ENCODE results near the gene SPAG16.

SPAG16 gene

DNA sequence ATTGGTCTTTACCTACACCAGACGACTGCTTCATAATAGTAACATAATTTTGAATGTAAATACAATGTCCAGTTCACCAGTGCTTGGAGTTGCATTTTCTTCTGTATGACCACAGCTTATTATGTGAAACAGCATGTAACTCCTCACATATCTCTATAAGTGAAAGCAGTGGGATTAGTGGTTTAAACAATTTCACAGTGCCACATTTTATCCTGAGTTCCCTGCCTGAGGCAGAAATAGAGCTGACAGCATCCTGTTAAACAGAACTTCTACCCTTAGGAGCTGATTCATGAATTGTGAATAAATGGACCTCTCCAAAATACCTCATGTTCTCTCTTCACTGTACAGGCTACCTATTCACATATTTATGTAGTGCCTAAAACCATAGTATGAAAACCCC lies 584.3 kb downstream of the SPAG16 start:
- H3K27ac ChIP-seq (ENCODE audit: low read depth, low read length), result no peak overlapping the region

DNA sequence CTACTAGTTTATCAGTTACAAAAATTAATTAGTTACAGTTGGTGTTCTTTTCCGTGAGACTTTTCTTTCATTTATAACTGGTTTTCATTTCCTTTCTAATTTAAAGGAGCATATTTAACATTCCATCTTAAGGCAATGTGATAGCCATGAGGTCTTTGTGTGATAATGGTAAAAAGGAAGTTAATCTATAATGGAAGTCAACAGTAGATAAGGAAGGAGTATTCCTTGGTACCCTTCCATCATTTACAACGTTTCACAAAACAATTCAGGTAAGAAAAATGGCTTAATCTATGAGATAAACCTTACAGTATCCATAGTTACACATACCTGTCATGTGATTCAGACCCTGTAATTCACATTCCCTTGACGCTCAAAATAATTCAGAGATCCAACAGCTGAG lies 601.2 kb downstream of the SPAG16 start:
- Histone ChIP-seq H3K9me3 (ENCODE audit: control insufficient read depth, insufficient read depth, low read length) (no peaks in the 10 kb centered on the region), H3K36me3 (ENCODE audit: control insufficient read depth, insufficient read depth, low read length) (no peaks in the 10 kb centered on the region), H3K4me1 (ENCODE audit: control insufficient read depth, insufficient read depth, low read length) (no peaks in the 10 kb centered on the region), H3K9ac (ENCODE audit: low read depth, low read length) (no peak overlapping the region), H3K27ac (ENCODE audit: low read depth, low read length) (no peak overlapping the region), H3K4me3 (ENCODE audit: low read depth, low read length) (no peak overlapping the region), H3K27me3 (ENCODE audit: control insufficient read depth, insufficient read depth, low read length) (no peaks in the 10 kb centered on the region)

More for the DNA sequence above, 584.3 kb downstream of the SPAG16 start:
- Histone ChIP-seq H3K27me3 (ENCODE audit: control insufficient read depth, insufficient read depth, low read length) (no peaks in the 10 kb centered on the region), H3K4me3 (ENCODE audit: low read depth, low read length) (no peak overlapping the region), H3K9ac (ENCODE audit: low read depth, low read length) (no peak overlapping the region), H3K4me1 (ENCODE audit: control insufficient read depth, insufficient read depth, low read length) (no peaks in the 10 kb centered on the region), H3K9me3 (ENCODE audit: control insufficient read depth, insufficient read depth, low read length) (no peaks in the 10 kb centered on the region), H3K36me3 (ENCODE audit: control insufficient read depth, insufficient read depth, low read length) (no peaks in the 10 kb centered on the region)

- peaks cover under 1% of the 10 kb centered on the region; the same call in 1 of the 2 replicates for H3K9me3 ChIP-seq (ENCODE audit: control insufficient read depth, insufficient read depth, low read length)
- H3K4me3 ChIP-seq (ENCODE audit: low read depth, low read length), result no peak overlapping the region
- no peaks in the 10 kb centered on the region for H3K27me3 ChIP-seq (ENCODE audit: control insufficient read depth, insufficient read depth, low read length)
- no peak overlapping the region for H3K27ac ChIP-seq (ENCODE audit: low read depth, low read length)
- H3K4me1 ChIP-seq (ENCODE audit: control insufficient read depth, insufficient read depth, low read length), result no peaks in the 10 kb centered on the region
- H3K36me3 ChIP-seq (ENCODE audit: control insufficient read depth, insufficient read depth, low read length), result no peaks in the 10 kb centered on the region
- H3K9ac ChIP-seq (ENCODE audit: low read depth, low read length), result no peak overlapping the region
Observed at GRCh38 chr2:213914510-213914909, 630.2 kb downstream of the SPAG16 start.

DNA sequence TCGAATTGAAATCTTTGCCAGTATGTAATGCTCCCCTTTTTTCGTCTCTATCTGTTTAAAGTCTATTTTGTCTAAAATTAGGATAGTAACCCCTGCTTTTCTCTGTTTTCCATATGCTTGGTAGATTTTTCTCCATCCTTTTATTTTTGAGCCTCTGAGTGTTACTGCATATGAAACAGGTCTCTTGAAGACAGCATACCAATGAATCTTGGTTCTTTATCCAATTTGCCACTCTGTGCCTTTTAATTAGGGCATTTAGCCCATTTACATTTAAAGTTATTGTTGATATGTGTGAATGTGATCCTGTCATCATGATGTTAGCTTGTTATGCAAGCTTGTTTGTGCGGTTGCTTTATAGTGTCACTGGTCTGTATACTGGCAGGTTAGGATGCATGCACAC lies 635.8 kb downstream of the SPAG16 start:
- Histone ChIP-seq H3K27me3 (ENCODE audit: control insufficient read depth, insufficient read depth, low read length) (no peaks in the 10 kb centered on the region), H3K9me3 (ENCODE audit: control insufficient read depth, insufficient read depth, low read length) (peaks cover 18% of the 10 kb centered on the region), H3K27ac (ENCODE audit: low read depth, low read length) (no peak overlapping the region), H3K36me3 (ENCODE audit: control insufficient read depth, insufficient read depth, low read length) (no peaks in the 10 kb centered on the region), H3K9ac (ENCODE audit: low read depth, low read length) (no peak overlapping the region), H3K4me3 (ENCODE audit: low read depth, low read length) (no peak overlapping the region), H3K4me1 (ENCODE audit: control insufficient read depth, insufficient read depth, low read length) (no peaks in the 10 kb centered on the region)

DNA sequence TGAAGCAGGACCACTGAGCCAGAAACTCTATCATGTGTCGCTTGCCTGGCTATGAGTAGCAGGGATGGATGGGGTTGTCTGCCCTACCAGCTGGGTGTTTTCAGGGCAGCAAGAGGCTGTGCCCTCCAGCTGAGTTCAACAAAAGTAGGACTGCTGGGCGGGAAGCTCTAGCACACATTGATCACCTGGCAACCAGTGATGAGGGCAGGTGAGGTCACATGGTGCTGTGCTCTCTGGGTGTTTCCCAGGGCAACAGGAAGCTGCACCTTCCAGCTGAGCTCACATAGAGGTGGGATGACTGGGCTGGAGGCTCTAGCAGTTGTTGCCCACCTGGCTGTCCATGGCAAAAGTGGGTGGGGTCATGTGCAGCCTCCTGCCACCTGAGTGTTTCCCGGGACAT lies 639.3 kb downstream of the SPAG16 start:
- Histone ChIP-seq H3K4me1 (ENCODE audit: control insufficient read depth, insufficient read depth, low read length) (no peaks in the 10 kb centered on the region), H3K27me3 (ENCODE audit: control insufficient read depth, insufficient read depth, low read length) (no peaks in the 10 kb centered on the region), H3K36me3 (ENCODE audit: control insufficient read depth, insufficient read depth, low read length) (no peaks in the 10 kb centered on the region), H3K4me3 (ENCODE audit: low read depth, low read length) (no peak overlapping the region), H3K9ac (ENCODE audit: low read depth, low read length) (no peak overlapping the region), H3K27ac (ENCODE audit: low read depth, low read length) (no peak overlapping the region), H3K9me3 (ENCODE audit: control insufficient read depth, insufficient read depth, low read length) (peaks cover 18% of the 10 kb centered on the region)

DNA sequence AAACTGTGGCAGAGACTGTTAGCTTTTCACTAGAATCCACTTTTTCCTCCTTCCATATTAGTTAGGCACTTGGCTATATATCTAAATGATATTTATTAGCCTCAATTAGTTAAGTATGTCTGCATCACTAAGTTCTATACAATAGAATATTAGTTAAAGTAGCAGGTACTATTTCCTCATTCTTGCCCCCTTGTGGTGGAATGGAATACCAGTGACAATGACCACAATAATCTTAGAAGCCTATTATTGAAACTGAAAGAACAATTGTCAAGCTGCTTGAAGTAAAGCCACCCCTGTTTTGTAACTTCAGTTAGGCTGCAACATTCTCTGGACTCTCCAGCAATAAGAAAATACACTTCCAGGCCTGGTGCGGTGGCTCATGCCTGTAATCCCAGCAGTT lies 650.3 kb downstream of the SPAG16 start:
- Histone ChIP-seq H3K9ac (ENCODE audit: low read depth, low read length) (no peak overlapping the region), H3K27ac (ENCODE audit: low read depth, low read length) (no peak overlapping the region), H3K4me3 (ENCODE audit: low read depth, low read length) (no peak overlapping the region), H3K36me3 (ENCODE audit: control insufficient read depth, insufficient read depth, low read length) (no peaks in the 10 kb centered on the region), H3K4me1 (ENCODE audit: control insufficient read depth, insufficient read depth, low read length) (no peaks in the 10 kb centered on the region), H3K27me3 (ENCODE audit: control insufficient read depth, insufficient read depth, low read length) (no peaks in the 10 kb centered on the region), H3K9me3 (ENCODE audit: control insufficient read depth, insufficient read depth, low read length) (0 out of 2 replicates have a peak, but pooled peaks cover 3% of the 10 kb centered on the region)

DNA sequence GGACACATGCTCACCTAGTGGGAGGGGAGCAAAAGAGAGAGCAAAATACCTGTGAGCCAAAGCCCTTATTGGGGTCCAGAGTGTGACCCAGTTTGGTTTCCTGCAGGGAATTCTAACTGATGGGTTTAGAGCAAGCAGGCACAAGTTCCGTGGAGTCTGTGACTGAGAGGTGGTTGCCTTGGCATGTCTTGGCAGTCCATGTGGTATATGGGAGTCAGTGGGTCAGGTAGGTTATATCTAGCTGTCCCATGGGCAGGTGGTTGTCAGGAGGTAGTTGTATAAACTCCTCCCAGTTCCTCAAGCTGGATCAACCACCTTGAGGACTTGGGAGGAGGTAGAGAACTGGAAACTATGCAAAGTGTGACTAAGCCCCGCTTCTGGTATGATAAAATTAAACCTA lies 673.8 kb downstream of the SPAG16 start:
- H3K36me3 ChIP-seq (ENCODE audit: control insufficient read depth, insufficient read depth, low read length), result no peaks in the 10 kb centered on the region
- no peak overlapping the region for H3K4me3 ChIP-seq (ENCODE audit: low read depth, low read length)
- H3K9me3 ChIP-seq (ENCODE audit: control insufficient read depth, insufficient read depth, low read length), result no peaks in the 10 kb centered on the region
- no peak overlapping the region for H3K9ac ChIP-seq (ENCODE audit: low read depth, low read length)
- H3K4me1 ChIP-seq (ENCODE audit: control insufficient read depth, insufficient read depth, low read length), result no peaks in the 10 kb centered on the region
- no peak overlapping the region for H3K27ac ChIP-seq (ENCODE audit: low read depth, low read length)
- no peaks in the 10 kb centered on the region for H3K27me3 ChIP-seq (ENCODE audit: control insufficient read depth, insufficient read depth, low read length)

DNA sequence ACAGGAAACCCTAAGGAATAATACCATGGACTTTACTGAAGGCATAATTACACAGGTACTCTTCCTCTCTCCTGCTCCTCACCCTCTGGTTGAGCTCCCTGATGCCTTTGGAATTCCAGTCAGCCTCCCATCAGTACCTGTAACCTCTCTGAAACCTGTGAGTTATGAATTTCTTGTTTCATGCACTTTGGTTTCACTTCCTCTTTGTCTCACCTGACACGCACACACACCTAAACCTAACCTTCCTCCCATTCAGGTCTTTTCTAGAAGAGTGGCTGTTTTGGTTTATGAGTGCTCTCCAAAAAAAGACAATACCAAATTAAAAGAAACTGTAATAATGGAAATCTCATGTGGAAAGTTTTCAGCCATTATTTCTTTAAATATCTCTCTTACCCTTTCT lies 675.3 kb downstream of the SPAG16 start:
- H3K4me3 ChIP-seq (ENCODE audit: low read depth, low read length), result no peak overlapping the region
- no peaks in the 10 kb centered on the region for H3K36me3 ChIP-seq (ENCODE audit: control insufficient read depth, insufficient read depth, low read length)
- H3K27me3 ChIP-seq (ENCODE audit: control insufficient read depth, insufficient read depth, low read length), result no peaks in the 10 kb centered on the region
- no peaks in the 10 kb centered on the region for H3K9me3 ChIP-seq (ENCODE audit: control insufficient read depth, insufficient read depth, low read length)
- no peak overlapping the region for H3K27ac ChIP-seq (ENCODE audit: low read depth, low read length)
- no peak overlapping the region for H3K9ac ChIP-seq (ENCODE audit: low read depth, low read length)
- no peaks in the 10 kb centered on the region for H3K4me1 ChIP-seq (ENCODE audit: control insufficient read depth, insufficient read depth, low read length)

- no peak overlapping the region for H3K27ac ChIP-seq (ENCODE audit: low read depth, low read length)
- H3K36me3 ChIP-seq (ENCODE audit: control insufficient read depth, insufficient read depth, low read length), result no peaks in the 10 kb centered on the region
- no peak overlapping the region for H3K4me3 ChIP-seq (ENCODE audit: low read depth, low read length)
- no peaks in the 10 kb centered on the region for H3K9me3 ChIP-seq (ENCODE audit: control insufficient read depth, insufficient read depth, low read length)
- H3K27me3 ChIP-seq (ENCODE audit: control insufficient read depth, insufficient read depth, low read length), result no peaks in the 10 kb centered on the region
- no peak overlapping the region for H3K9ac ChIP-seq (ENCODE audit: low read depth, low read length)
- no peaks in the 10 kb centered on the region for H3K4me1 ChIP-seq (ENCODE audit: control insufficient read depth, insufficient read depth, low read length)
Observed at GRCh38 chr2:213971536-213971935, 687.3 kb downstream of the SPAG16 start.

GRCh38 chr2:213980883-213981282 lies 696.6 kb downstream of the SPAG16 start:
- H3K4me3 ChIP-seq (ENCODE audit: low read depth, low read length), result no peak overlapping the region
- H3K9ac ChIP-seq (ENCODE audit: low read depth, low read length), result no peak overlapping the region
- no peaks in the 10 kb centered on the region for H3K9me3 ChIP-seq (ENCODE audit: control insufficient read depth, insufficient read depth, low read length)
- no peak overlapping the region for H3K27ac ChIP-seq (ENCODE audit: low read depth, low read length)
- H3K36me3 ChIP-seq (ENCODE audit: control insufficient read depth, insufficient read depth, low read length), result no peaks in the 10 kb centered on the region
- H3K27me3 ChIP-seq (ENCODE audit: control insufficient read depth, insufficient read depth, low read length), result no peaks in the 10 kb centered on the region
- H3K4me1 ChIP-seq (ENCODE audit: control insufficient read depth, insufficient read depth, low read length), result no peaks in the 10 kb centered on the region

- Histone ChIP-seq H3K9ac (ENCODE audit: low read depth, low read length) (no peak overlapping the region), H3K36me3 (ENCODE audit: control insufficient read depth, insufficient read depth, low read length) (no peaks in the 10 kb centered on the region), H3K9me3 (ENCODE audit: control insufficient read depth, insufficient read depth, low read length) (no peaks in the 10 kb centered on the region), H3K4me3 (ENCODE audit: low read depth, low read length) (no peak overlapping the region), H3K4me1 (ENCODE audit: control insufficient read depth, insufficient read depth, low read length) (peaks cover 13% of the 10 kb centered on the region), H3K27me3 (ENCODE audit: control insufficient read depth, insufficient read depth, low read length) (no peaks in the 10 kb centered on the region), H3K27ac (ENCODE audit: low read depth, low read length) (no peak overlapping the region)
Observed at GRCh38 chr2:213989207-213989606, 704.9 kb downstream of the SPAG16 start.
